Measurements from ENCODE around the gene FKBP2.
"Not testable (repeated sequence)": the region's sequence is repeated elsewhere in the genome, so short reads cannot be mapped to it uniquely, and the experiment has no call there.

The FKBP2 gene

GRCh38 chr11:64244966-64245365 lies 4.1 kb downstream of the FKBP2 start:
- H3K4me3 ChIP-seq (ENCODE audit: low read length): peak overlapping the region; percentile 85
- H3K4me1 ChIP-seq (ENCODE audit: insufficient read depth, low read length): peaks cover 44% of the 10 kb centered on the region
- no peaks in the 10 kb centered on the region for H3K9me3 ChIP-seq (ENCODE audit: low read length)
- H2AFZ ChIP-seq (ENCODE audit: low read depth, low read length): no peak overlapping the region
- H3K36me3 ChIP-seq (ENCODE audit: insufficient read depth, low read length): peaks cover 15% of the 10 kb centered on the region
- H3K27me3 ChIP-seq (ENCODE audit: insufficient read depth, low read length): no peaks in the 10 kb centered on the region

- peak overlapping the region; percentile 85 for H3K4me3 ChIP-seq (ENCODE audit: low read length)
- peaks cover 43% of the 10 kb centered on the region for H3K4me1 ChIP-seq (ENCODE audit: insufficient read depth, low read length)
- no peak overlapping the region for H2AFZ ChIP-seq (ENCODE audit: low read depth, low read length)
- peaks cover 15% of the 10 kb centered on the region for H3K36me3 ChIP-seq (ENCODE audit: insufficient read depth, low read length)
- H3K27me3 ChIP-seq (ENCODE audit: insufficient read depth, low read length): no peaks in the 10 kb centered on the region
- no peaks in the 10 kb centered on the region for H3K9me3 ChIP-seq (ENCODE audit: low read length)
Observed at GRCh38 chr11:64245401-64245796, 4.5 kb downstream of the FKBP2 start.

- Histone ChIP-seq H3K4me3 (ENCODE audit: low read length) (peak overlapping the region; percentile 85), H3K36me3 (ENCODE audit: insufficient read depth, low read length) (peaks cover 15% of the 10 kb centered on the region), H3K27me3 (ENCODE audit: insufficient read depth, low read length) (no peaks in the 10 kb centered on the region), H2AFZ (ENCODE audit: low read depth, low read length) (no peak overlapping the region), H3K9me3 (ENCODE audit: low read length) (no peaks in the 10 kb centered on the region), H3K4me1 (ENCODE audit: insufficient read depth, low read length) (peaks cover 47% of the 10 kb centered on the region)
Observed at GRCh38 chr11:64245797-64246620, 5.1 kb downstream of the FKBP2 start.

- Histone ChIP-seq H3K36me3 (ENCODE audit: insufficient read depth, low read length) (peaks cover 15% of the 10 kb centered on the region), H3K4me3 (ENCODE audit: low read length) (peak overlapping the region; percentile 85), H3K4me1 (ENCODE audit: insufficient read depth, low read length) (peaks cover 48% of the 10 kb centered on the region)
- H3K27me3 ChIP-seq (ENCODE audit: insufficient read depth, low read length); H3K9me3 ChIP-seq (ENCODE audit: low read length); H2AFZ ChIP-seq (ENCODE audit: low read depth, low read length): not testable (repeated sequence)
Observed at GRCh38 chr11:64246621-64246870, 5.7 kb downstream of the FKBP2 start.

- Histone ChIP-seq H2AFZ (ENCODE audit: low read depth, low read length) (peak within 1 kb of the TSS; percentile 32), H3K4me3 (ENCODE audit: low read length) (peak within 1 kb of the TSS; percentile 85), H3K4me1 (ENCODE audit: insufficient read depth, low read length) (peaks cover 51% of the 10 kb centered on the region), H3K9me3 (ENCODE audit: low read length) (no peaks in the 10 kb centered on the region), H3K27me3 (ENCODE audit: insufficient read depth, low read length) (no peaks in the 10 kb centered on the region), H3K36me3 (ENCODE audit: insufficient read depth, low read length) (peaks cover 15% of the 10 kb centered on the region)
Observed at GRCh38 chr11:64246871-64247728, 6.2 kb downstream of the FKBP2 start, which contains the start of gene PPP1R14B. Gene PPP1R14B, minus strand, starts transcription at chr11:64246943. Its CDS starts 270 bp downstream, at chr11:64246673.

- H3K36me3 ChIP-seq (ENCODE audit: insufficient read depth, low read length): peaks cover 14% of the 10 kb centered on the region
- H3K4me3 ChIP-seq (ENCODE audit: low read length): peak overlapping the region; percentile 68
- peaks cover 48% of the 10 kb centered on the region for H3K4me1 ChIP-seq (ENCODE audit: insufficient read depth, low read length)
- peak overlapping the region; percentile 32 for H2AFZ ChIP-seq (ENCODE audit: low read depth, low read length)
- H3K9me3 ChIP-seq (ENCODE audit: low read length): no peaks in the 10 kb centered on the region
- H3K27me3 ChIP-seq (ENCODE audit: insufficient read depth, low read length): no peaks in the 10 kb centered on the region
Observed at GRCh38 chr11:64247729-64248531, 7.0 kb downstream of the FKBP2 start.

- Histone ChIP-seq H3K4me3 (ENCODE audit: low read length) (no peak overlapping the region), H2AFZ (ENCODE audit: low read depth, low read length) (no peak overlapping the region), H3K36me3 (ENCODE audit: insufficient read depth, low read length) (peaks cover 7% of the 10 kb centered on the region), H3K27me3 (ENCODE audit: insufficient read depth, low read length) (no peaks in the 10 kb centered on the region), H3K9me3 (ENCODE audit: low read length) (no peaks in the 10 kb centered on the region), H3K4me1 (ENCODE audit: insufficient read depth, low read length) (peaks cover 46% of the 10 kb centered on the region)
Observed at GRCh38 chr11:64248578-64248977, 7.7 kb downstream of the FKBP2 start.

- no peak overlapping the region for H2AFZ ChIP-seq (ENCODE audit: low read depth, low read length)
- H3K36me3 ChIP-seq (ENCODE audit: insufficient read depth, low read length): peaks cover 3% of the 10 kb centered on the region
- H3K27me3 ChIP-seq (ENCODE audit: insufficient read depth, low read length): no peaks in the 10 kb centered on the region
- no peaks in the 10 kb centered on the region for H3K9me3 ChIP-seq (ENCODE audit: low read length)
- peaks cover 46% of the 10 kb centered on the region for H3K4me1 ChIP-seq (ENCODE audit: insufficient read depth, low read length)
- no peak overlapping the region for H3K4me3 ChIP-seq (ENCODE audit: low read length)
Observed at GRCh38 chr11:64249038-64249437, 8.1 kb downstream of the FKBP2 start.

GRCh38 chr11:64249563-64250414 lies 8.9 kb downstream of the FKBP2 start:
- H3K27me3 ChIP-seq (ENCODE audit: insufficient read depth, low read length): no peaks in the 10 kb centered on the region
- no peak overlapping the region for H3K4me3 ChIP-seq (ENCODE audit: low read length)
- H3K36me3 ChIP-seq (ENCODE audit: insufficient read depth, low read length): no peaks in the 10 kb centered on the region
- peaks cover 46% of the 10 kb centered on the region for H3K4me1 ChIP-seq (ENCODE audit: insufficient read depth, low read length)
- H2AFZ ChIP-seq (ENCODE audit: low read depth, low read length): no peak overlapping the region
- no peaks in the 10 kb centered on the region for H3K9me3 ChIP-seq (ENCODE audit: low read length)

- Histone ChIP-seq H3K9me3 (ENCODE audit: low read length) (no peaks in the 10 kb centered on the region), H2AFZ (ENCODE audit: low read depth, low read length) (peak overlapping the region; percentile 71), H3K4me1 (ENCODE audit: insufficient read depth, low read length) (peaks cover 39% of the 10 kb centered on the region), H3K27me3 (ENCODE audit: insufficient read depth, low read length) (no peaks in the 10 kb centered on the region), H3K4me3 (ENCODE audit: low read length) (peak overlapping the region; percentile 55), H3K36me3 (ENCODE audit: insufficient read depth, low read length) (no peaks in the 10 kb centered on the region)
Observed at GRCh38 chr11:64250415-64251015, 9.6 kb downstream of the FKBP2 start.

- Histone ChIP-seq H3K4me1 (ENCODE audit: insufficient read depth, low read length) (peaks cover 36% of the 10 kb centered on the region), H3K27me3 (ENCODE audit: insufficient read depth, low read length) (no peaks in the 10 kb centered on the region), H3K36me3 (ENCODE audit: insufficient read depth, low read length) (peaks cover 6% of the 10 kb centered on the region), H3K9me3 (ENCODE audit: low read length) (no peaks in the 10 kb centered on the region), H2AFZ (ENCODE audit: low read depth, low read length) (peak within 1 kb of the TSS; percentile 71), H3K4me3 (ENCODE audit: low read length) (peak within 1 kb of the TSS; percentile 55)
Observed at GRCh38 chr11:64251016-64251752, 10.3 kb downstream of the FKBP2 start, which contains the start of gene PLCB3. Gene PLCB3, plus strand, starts transcription at chr11:64251530. Its CDS starts 120 bp downstream, at chr11:64251650.

All from neuron (in vitro differentiated cells).